AG20443 (cell line): ENCODE data around the gene PCDHGA2.
"Not testable (repeated sequence)": the region's sequence is repeated elsewhere in the genome, so short reads cannot be mapped to it uniquely, and the experiment has no call there.

ENCODE experiments used
- DNase-seq: peaks from one replicate; pipeline ENCODE4 v3.0.0; 2012; ENCODE audit warnings: low spot score, mixed read lengths

Gene PCDHGA2

GRCh38 chr5:141349917-141350619 lies 11.5 kb downstream of the PCDHGA2 start, which contains the start of gene PCDHGB1:
TSS of gene PCDHGB1 (plus strand) at chr5:141350099. CDS start at chr5:141350261, 162 bp downstream.
- peak; percentile 81 for DNase-seq

- DNase-seq = no peak
These were observed 13.0 kb downstream of the PCDHGA2 start for GRCh38 chr5:141351591-141351990.

DNA sequence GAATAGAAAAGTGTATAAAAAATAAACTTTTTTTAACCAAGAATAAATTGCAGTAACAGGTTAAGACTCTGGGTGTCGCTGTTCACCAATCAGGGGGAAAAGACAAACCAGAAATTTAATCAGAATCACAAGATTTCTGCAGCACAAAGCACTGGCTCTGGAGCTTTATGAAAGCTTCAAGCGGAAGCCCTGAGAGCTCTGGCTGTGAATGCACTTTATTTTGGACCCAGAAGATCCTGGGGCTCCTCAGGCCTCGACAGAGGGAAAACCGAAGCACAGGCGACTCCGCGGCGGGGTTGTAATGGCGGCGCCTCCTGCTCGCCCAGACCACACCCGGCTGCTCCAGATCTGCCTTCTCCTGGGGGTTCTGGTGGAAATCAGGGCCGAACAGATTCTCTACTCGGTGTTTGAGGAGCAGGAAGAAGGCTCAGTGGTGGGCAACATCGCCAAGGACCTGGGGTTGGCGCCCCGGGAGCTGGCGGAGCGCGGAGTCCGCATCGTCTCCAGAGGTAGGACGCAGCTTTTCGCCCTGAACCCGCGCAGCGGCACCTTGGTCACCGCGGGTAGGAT lies 16.4 kb downstream of the PCDHGA2 start, which contains the start of gene PCDHGA4:
Gene PCDHGA4, plus strand, starts transcription at position 122 of the 570 bp plus-strand sequence. Its CDS starts 87 bp downstream, at position 209.
- DNase-seq = no peak

- no peak for DNase-seq
These were observed 17.1 kb downstream of the PCDHGA2 start for GRCh38 chr5:141355641-141356040.

DNA sequence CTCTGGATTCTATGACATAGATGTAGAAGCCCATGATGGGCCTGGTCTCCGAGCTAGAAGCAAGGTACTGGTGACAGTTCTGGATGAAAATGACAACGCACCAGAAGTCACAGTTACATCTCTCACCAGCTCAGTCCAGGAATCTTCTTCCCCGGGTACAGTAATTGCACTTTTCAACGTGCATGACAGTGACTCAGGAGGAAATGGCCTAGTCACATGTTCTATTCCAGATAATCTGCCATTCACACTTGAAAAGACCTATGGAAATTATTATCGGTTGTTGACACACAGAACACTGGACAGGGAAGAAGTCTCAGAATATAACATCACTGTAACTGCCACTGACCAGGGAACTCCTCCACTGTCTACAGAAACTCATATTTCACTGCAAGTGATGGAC lies 17.6 kb downstream of the PCDHGA2 start:
- no peak for DNase-seq

DNA sequence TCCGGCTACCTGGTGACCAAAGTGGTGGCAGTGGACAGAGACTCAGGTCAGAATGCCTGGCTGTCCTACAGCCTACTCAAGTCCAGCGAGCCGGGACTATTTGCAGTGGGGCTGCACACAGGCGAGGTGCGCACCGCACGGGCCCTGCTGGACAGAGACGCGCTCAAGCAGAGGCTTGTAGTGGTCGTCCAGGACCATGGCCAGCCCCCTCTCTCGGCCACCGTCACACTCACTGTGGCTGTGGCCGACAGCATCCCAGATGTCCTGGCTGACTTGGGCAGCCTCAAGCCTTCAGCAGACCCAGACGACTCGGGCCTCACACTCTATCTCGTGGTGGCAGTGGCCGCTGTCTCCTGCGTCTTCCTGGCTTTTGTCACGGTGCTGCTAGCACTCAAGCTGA lies 18.4 kb downstream of the PCDHGA2 start:
- DNase-seq = no peak

- DNase-seq = peak; percentile 27
These were observed 21.3 kb downstream of the PCDHGA2 start, which contains the start of gene PCDHGB2 for GRCh38 chr5:141359790-141360426. TSS of gene PCDHGB2 (plus strand) at chr5:141359994. CDS start at chr5:141360136, 142 bp downstream.

DNA sequence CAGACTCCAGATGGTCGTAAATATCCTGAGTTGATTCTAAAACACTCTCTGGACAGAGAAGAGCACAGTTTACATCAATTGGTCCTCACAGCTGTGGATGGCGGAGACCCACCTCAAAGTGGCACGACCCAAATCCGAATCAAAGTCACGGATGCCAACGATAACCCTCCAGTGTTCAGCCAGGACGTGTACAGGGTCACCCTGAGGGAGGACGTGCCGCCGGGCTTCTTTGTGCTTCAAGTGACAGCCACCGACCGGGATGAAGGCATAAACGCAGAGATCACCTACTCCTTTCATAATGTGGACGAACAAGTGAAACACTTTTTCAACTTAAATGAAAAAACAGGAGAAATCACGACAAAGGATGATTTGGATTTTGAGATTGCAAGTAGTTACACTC lies 22.1 kb downstream of the PCDHGA2 start:
- DNase-seq = no peak

DNA sequence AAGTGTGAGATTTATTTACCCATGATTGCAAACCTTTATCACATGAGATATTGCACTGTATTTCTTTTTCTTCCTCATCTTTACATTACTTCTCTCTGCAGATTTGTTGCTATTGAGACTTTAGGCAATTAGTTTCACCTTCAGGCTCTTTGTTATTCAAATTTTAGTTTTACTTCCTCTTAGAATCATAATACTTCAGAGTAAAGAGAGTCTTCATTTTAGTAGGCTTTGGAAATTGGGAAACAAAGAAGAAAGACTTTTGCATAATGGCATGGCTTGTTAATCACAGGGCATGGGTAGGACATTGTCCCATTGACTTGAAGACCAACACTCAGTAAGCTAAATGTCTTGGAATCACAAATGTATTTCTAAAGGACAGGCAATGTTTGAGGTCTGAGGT lies 24.2 kb downstream of the PCDHGA2 start:
- DNase-seq = no peak

DNA sequence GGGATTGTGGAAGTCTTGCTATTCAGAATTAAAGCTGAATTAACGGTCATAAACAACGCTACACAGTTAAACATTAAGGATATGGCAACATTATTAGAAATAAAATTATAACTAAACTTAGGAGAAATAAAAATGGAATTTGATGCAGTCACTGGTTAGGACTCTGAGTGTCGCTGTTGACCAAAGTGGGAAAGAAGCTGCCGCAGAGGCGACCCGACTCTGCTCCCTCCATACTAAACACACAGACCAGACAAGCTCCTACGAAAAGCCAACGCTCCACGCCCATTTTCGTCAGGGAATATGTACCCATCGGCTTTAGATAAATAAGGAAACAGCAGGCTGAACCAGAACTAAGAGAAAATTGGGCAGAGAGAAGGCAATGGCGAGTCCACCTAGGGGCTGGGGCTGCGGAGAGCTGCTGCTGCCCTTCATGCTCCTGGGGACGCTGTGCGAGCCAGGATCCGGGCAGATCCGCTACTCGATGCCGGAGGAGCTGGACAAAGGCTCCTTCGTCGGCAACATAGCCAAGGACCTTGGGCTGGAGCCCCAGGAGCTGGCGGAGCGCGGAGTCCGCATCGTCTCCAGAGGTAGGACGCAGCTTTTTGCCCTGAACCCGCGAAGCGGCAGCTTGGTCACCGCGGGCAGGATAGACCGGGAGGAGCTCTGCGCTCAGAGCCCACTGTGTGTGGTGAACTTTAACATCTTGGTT lies 25.5 kb downstream of the PCDHGA2 start, which contains the start of gene PCDHGA5:
Gene PCDHGA5, plus strand, starts transcription at position 211 of the 709 bp plus-strand sequence. Its CDS starts 169 bp downstream, at position 380.
- peak; percentile 54 for DNase-seq

DNA sequence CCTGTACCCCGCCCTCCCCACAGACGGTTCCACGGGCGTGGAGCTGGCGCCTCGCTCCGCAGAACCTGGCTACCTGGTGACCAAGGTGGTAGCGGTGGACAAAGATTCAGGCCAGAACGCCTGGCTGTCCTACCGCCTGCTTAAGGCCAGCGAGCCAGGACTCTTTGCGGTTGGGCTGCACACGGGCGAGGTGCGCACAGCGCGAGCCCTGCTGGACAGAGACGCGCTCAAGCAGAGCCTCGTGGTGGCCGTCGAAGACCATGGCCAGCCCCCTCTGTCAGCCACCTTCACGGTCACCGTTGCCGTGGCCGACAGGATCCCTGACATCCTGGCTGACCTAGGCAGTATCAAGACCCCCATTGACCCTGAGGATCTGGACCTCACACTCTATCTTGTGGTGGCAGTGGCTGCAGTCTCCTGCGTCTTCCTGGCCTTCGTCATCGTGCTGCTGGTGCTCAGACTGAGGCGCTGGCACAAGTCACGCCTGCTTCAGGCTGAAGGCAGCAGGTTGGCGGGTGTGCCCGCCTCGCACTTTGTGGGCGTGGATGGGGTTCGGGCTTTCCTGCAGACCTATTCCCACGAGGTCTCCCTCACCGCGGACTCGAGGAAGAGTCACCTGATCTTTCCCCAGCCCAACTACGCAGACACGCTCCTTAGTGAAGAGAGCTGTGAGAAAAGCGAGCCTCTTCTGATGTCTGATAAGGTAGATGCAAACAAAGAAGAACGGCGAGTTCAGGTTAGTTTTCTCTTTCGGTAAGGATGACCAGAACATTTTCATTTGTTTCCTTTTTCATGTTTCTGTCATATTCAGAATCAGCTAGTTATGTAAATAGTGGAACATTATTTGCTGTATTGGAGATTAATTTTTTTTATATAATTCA lies 27.7 kb downstream of the PCDHGA2 start:
- no peak for DNase-seq

GRCh38 chr5:141369994-141370848 lies 31.7 kb downstream of the PCDHGA2 start, which contains the start of gene PCDHGB3:
TSS of gene PCDHGB3 (plus strand) at chr5:141370242. CDS start at chr5:141370395, 153 bp downstream.
- peak; percentile 81 for DNase-seq

DNA sequence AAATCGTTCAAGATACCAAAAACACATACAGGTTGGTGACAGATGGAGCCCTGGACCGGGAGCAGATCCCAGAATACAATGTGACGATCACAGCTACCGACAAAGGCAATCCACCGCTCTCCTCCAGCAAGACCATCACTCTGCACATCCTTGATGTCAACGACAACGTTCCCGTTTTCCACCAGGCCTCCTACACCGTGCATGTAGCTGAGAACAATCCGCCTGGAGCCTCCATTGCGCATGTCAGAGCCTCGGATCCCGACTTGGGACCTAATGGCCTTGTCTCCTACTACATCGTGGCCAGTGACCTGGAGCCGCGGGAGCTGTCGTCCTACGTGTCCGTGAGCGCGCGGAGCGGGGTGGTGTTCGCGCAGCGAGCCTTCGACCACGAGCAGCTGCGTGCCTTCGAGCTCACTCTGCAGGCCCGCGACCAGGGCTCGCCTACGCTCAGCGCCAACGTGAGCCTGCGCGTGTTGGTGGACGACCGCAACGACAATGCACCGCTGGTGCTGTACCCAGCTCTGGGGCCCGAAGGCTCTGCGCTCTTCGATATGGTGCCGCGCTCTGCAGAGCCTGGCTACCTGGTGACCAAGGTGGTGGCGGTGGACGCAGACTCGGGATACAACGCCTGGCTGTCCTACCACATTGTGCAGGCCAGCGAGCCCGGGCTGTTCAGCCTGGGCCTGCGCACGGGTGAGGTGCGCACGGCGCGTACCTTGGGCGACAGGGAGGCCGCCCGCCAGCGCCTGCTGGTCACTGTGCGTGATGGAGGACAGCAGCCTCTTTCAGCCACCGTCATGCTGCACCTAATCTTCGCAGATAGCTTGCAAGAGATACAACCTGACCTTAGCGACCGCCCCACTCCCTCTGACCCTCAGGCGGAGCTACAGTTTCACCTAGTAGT lies 33.3 kb downstream of the PCDHGA2 start:
- DNase-seq = no peak

GRCh38 chr5:141373673-141374317 lies 35.2 kb downstream of the PCDHGA2 start, which contains the start of gene PCDHGA6:
TSS of gene PCDHGA6 (plus strand) at chr5:141373891. CDS start at chr5:141374084, 193 bp downstream.
- peak; percentile 29 for DNase-seq

DNA sequence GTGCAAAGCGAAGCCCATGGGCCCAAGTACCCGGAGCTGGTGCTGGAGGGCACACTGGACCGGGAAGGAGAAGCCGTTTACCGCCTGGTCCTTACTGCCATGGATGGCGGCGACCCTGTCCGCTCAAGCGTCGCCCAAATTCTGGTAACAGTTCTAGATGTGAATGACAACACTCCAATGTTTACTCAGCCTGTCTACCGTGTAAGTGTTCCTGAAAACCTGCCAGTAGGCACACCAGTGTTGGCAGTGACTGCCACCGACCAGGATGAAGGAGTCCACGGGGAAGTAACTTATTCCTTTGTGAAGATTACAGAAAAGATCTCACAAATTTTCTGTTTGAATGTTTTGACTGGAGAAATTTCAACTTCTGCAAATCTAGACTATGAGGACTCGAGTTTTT lies 36.1 kb downstream of the PCDHGA2 start:
- DNase-seq = no peak

DNA sequence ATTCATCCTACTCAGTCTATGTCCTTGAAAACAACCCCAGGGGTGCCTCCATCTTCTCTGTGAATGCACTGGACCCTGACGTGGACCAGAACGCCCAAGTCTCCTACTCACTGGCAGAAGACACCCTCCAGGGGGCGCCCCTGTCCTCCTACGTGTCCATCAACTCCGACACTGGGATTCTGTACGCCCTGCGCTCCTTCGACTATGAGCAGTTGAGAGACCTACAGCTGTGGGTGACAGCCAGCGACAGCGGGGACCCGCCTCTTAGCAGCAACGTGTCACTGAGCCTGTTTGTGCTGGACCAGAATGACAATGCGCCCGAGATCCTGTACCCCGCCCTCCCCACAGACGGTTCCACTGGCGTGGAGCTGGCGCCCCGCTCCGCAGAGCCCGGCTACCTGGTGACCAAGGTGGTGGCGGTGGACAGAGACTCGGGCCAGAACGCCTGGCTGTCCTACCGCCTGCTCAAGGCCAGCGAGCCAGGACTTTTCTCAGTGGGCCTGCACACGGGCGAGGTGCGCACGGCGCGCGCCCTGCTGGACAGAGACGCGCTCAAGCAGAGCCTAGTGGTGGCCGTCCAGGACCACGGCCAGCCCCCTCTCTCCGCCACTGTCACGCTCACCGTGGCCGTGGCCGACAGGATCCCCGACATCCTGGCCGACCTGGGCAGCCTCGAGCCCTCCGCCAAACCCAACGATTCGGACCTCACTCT lies 37.0 kb downstream of the PCDHGA2 start:
- not testable (repeated sequence) for DNase-seq

- DNase-seq = peak; percentile 46
These were observed 44.1 kb downstream of the PCDHGA2 start, which contains the start of gene PCDHGA7 for GRCh38 chr5:141382469-141383294. TSS of gene PCDHGA7 (plus strand) at chr5:141382742. CDS start at chr5:141382900, 158 bp downstream.
